NCI-H2081 (cell line): ENCODE measurements around the gene KCNQ1.

ENCODE experiments used
- DNase-seq, 2 experiments: peaks; one replicate each; lab custom pipeline; 2025; lab: John Stamatoyannopoulos, UW

Gene KCNQ1

DNA sequence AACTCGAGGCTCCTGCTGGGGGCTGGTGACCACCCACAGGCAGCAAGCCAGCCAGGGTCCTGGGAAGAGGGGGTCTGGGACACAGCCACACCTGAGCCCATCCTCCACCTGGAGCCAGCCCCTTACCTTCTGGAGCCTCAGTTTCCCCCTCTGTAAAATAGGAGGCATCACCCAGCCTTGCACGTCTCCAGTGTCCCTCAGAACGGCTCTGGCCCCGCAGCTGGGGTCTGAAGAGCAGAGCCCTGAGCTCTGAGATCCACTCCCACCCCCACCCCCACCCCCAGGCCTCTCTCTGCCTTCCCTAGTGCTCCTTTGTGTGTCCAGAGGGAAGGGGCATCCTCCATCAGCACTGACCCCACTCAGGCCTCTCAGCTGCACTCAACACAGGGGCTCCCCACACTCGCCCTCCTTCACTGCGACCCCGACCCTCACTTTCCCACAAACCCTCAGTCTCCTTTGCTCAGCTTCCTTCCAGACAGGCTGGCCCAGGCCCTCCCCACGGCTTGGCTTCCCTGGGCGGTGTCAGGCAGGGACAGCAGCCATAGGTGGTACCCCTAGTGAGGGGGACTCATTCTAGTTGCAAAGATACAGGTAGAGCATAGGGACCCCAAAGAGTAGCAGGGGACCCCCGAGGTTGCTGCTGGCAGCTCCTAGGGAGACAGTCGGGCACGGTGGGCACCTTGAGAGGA lies 288.3 kb downstream of the KCNQ1 start:
- no peak for DNase-seq

DNA sequence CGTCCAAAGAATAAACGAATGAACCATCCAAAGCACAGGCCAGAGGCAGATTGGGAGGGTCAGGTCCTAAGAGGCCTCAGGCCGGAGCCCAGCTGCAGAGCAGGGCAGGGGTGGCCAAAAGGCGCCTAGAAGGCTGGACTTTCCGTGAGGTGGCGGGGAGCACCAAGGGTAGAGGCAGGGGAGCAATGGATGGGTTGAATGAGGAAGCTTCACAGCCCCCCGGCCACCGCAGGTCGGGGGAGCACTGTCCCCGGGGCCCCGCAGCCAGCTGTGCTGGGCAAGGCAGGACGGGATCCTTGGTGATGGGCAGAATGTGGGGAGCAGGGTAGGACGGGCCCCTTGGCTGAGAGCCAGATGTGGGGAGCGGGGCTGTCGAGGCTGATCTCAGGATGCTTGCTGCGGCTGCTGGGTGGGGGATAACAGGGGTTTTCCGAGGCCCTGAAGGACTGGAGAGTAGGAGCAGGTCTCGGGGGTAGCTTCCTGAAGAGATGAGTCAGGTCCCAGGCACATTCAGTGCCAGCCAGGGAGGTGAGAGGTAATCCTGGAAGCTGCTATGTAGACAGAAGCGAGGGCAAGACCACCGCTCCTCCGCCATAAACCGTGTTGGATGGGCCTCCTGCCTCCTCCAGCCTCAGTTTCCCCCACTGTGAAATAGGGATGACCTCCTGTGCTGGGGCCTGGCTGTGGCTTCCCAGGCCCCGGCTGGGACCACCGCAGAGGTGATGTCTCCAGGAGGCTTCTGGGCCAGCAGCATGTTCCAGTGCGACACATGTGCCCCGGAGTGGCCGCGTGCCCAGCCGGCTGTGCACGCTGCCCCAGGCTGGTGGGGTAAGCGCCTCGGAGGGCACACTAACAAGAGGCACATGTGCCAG lies 289.6 kb downstream of the KCNQ1 start:
- no peak for DNase-seq

DNA sequence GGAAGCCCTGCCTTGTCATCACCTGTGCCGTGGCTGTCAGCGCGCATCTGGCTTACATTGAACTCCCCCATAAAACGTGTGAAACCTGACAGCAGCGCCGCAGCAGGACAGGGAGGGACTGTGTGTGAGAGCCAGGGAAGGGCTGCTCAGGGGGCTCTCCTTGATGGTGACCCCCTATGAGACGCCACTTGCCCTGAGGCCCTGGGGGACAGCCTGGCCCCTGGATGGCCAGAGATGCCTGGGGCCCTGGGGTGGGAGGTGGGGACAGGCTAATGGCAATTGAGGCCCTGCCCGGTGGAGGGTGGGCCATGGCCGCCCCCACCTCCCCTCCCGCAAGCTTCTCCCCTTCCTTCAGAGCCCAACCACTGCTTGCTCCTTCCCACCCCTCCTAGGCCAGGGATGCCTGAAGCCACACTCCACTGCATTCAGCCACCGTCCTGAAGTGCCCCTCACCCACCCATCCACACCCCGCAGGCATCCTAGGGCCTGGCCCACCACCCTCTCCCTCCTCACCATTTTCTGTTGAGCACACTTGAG lies 290.3 kb downstream of the KCNQ1 start:
- no peak for DNase-seq

DNA sequence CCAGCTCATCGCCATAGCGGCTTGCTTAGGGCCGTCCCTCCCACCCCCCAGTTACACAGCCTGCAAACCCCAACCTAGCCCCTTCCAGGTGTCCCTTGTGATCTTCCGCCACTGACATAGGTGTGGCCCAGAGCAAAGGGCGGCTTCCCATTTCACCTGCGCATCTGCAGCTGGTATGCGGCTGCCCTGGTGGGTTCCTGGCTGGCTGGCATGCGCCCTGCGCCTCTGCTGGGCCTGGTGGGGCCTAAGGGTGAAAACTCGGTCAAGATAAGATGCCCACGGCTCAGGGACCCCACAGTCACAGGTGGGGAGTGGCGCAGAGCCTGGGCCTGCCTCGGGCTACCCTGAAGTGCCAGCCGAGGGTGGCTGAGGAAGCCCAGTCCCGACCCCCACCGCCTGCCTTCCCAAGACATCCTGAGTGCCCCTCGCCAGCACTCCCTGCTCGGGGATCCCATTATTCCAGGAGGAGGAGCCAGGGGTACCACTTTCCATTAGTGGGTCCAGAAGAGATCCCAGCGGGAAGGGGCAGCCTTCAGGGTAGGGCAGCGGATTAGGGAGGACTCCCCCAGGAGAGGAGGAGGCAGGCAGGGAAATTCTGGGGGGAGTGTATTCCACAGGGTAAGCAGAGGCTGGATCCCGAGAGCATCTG lies 291.9 kb downstream of the KCNQ1 start:
- no peak for DNase-seq

DNA sequence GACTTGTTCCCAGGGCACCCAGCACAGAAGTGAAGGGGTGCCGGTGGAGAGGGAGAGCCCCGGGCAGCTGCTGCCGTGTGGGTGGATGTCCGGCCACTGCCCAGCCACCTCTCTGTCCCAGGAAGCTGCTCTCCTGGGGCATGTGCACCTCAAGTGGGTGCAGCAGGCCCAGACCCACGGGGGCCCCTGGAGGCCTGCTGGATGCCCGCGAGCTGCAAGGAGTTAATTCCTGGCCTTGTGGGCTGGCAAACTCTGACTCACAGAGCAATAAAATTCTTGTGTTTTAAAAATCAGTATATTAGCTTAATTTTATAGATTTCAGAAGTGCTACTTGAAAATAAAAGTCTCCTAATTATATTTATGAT lies 292.4 kb downstream of the KCNQ1 start:
- DNase-seq, result no peak

DNA sequence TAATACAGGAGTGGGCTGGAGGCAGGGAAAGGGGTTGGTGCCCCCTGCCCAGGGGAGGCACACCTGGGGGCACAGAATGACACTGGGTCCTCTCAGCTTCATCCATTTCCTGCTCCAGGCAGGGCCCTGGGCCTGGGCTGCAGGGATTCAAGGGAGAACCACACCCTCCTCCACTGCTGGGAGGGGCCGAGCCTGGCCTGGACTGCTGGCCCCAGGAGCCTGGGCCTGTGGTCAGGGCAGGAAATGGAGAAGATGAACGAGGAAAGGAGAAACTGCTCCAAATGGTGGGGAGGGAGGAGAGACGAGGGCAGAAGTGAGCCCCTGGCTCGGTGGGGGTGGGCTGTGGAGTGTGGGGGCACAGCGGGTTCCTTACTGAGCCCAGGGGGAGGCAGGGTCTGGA lies 293.1 kb downstream of the KCNQ1 start:
- no peak for DNase-seq

DNA sequence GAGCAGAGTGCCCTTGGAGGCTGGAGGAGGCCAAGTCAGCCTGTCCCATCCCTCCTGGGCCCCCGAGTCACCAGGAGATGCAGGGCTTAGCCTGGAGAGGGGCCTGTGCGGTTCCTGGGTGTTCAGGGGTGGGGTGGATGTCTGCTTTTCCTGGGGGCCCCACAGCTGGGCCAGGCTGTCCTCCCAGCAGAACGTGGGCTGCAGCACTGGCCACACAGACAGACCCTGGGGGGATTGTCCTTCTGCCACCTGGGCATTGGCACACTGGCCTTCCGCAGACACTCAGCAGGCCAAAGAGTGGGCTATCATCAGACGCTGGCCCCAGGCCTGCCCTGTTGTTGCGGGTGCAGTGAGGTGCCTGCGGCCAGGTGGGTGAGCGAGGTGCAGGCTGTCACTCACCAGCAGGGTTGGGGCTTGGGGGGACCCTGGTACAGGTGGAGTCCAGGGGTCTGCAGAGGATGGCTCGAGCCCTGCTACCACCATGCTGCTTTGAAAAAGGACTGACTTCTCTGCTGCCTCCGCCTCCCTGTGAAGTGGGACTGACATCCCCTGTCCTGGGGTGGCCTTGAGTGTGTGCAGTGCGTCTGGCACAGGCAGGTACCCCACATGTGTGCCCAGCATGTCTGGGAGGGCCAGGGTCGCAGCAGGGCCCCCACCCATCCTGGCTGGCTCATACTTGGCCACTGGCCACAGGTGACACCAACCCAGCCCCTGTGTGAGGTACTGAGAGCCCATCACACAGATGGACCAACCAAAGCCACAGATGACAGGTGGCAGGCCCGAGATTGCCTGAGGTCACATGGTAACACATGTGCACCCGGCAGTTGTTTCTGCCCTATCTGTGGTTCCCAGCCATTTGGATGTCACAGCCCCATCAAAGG lies 294.0 kb downstream of the KCNQ1 start:
- no peak for DNase-seq

DNA sequence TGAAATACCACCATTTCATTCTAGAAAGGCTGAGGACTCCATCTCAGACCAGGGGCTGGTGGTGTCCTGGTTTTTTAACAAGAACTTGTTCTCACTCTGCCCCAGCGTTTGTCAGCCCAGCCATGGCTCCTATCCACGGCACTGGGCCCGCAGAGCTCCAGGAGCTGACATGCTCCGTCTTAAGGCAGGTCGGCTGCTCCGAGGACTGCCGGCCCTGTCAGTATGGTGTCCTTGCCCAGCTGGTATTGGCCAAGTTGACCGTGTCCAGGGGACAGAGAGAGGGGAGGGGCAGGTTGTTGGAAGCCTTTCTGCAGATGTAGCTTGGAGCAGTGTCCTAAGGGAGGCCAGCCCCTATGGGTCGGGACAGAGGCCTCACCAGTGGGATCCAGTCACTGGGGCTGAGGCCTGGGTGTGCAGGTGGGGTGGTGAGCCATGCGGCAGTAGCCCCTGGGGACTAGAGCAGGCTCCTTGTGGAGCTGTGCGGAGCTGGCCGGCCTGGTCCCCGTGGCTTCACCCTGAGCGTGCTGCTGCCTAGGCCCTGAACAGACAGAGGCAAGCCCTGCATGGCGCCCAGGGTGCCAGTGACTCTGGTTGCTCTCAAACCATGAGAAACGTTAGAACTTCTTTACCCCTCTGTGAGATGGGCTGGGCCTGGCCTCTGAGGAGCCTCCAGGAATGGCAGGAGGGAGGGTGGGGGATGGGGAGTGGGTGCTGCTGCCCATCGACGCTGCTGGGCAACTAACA lies 294.9 kb downstream of the KCNQ1 start:
- DNase-seq, result no peak

DNA sequence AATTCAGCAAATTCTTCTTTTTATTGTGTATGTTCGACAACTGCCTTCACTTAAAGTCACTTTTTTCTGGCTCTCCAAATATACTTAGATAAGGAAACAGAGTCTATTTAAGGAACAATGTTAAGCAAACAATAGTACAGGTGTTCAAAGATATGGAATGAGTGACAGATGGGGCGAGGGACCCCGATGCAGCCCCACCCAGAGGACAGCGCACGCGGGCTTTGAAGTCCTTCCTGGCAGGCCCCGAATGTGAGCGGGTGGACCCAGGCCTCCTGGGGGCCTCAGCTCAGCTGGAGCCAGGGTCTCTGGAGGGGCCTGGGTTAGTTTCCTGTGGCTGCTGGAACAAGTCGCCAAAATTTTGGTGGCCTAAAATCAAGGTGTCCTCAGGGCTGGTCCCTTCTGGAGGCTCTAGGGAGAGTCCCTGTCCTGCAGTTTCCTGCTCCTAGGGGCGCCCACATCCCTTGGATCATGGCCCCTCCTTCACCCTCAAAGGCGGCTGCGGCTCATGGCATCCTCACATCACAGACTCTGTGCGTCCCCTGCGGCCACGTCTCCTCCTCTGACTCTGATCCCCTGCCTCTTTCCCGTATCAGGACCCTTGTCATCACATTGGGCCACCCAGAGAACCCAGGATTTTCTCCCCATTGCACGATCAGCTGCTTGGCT lies 295.6 kb downstream of the KCNQ1 start:
- DNase-seq, result no peak

DNA sequence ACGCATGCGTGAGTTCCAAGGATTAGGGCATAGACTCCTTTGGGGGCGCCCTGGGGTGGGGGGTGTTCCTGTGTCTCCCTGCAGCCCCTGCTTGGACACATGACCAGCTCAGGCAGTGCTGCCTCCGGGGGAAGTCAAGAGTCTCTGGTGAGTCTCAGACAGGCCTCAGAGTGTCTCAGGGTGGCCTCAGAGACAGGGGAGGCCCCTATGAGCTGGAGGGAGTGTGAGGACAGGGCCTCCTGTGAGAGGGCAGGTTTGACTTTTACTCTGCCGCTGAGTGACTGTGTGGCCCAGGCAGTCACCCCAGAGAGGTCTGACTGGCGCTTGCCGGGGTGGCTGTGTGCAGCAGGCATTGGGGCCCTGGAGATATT lies 296.2 kb downstream of the KCNQ1 start:
- no peak for DNase-seq

DNA sequence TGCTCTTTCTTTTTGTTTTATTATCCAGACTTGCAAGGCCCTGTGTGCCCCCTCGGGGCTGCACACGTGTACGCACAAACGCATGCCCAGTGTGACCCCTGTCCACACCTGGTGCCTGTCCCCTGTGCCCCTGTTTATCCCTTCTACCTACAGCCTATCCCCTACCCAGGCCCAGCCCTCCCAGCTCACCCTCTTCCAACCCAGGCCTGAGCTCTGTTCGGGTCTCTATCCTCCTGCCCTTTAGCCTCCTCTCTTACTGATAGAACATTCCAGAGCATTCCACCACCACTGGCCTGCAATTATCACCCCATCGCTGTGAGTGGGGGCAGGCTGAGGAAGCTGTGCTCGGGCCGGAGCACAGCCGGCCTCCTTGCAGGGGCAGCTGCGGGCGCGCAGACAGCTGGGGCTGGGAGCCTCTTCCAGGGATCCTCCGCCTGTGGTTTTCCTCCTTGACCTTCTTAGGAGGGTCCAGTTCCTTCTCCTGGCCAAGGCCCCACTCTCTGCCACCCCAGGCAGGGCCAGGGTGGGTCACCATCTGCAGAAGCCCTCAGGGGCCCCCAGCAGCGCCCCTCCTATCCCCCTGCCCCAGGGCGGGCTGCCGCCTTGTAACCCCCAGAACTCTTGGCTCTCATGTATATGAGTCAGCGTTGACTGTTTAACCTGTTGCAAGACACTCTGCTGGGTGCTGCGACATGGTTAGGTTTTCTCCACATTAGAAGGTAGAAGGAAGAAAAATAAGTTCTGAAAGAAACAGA lies 296.7 kb downstream of the KCNQ1 start:
- DNase-seq, result no peak

DNA sequence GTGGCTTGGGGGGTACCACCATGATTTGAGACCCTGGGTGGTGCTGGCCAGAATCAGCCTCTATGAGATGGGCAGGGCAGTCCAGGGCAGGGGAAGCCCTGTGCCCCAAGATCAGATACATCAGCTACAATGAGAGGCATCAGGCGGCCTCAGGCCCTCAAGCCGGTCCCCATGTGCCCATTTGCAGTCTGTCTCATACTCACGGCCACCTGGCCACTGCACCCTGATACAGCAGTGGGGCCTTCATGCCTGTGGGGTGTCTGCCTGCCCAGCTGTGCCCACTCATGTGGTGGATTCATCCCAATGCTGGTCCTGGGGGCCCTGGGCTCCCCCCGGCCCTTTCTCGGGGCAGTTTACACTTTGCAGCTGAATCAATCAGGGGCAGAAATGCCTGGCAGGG lies 297.4 kb downstream of the KCNQ1 start:
- no peak for DNase-seq

DNA sequence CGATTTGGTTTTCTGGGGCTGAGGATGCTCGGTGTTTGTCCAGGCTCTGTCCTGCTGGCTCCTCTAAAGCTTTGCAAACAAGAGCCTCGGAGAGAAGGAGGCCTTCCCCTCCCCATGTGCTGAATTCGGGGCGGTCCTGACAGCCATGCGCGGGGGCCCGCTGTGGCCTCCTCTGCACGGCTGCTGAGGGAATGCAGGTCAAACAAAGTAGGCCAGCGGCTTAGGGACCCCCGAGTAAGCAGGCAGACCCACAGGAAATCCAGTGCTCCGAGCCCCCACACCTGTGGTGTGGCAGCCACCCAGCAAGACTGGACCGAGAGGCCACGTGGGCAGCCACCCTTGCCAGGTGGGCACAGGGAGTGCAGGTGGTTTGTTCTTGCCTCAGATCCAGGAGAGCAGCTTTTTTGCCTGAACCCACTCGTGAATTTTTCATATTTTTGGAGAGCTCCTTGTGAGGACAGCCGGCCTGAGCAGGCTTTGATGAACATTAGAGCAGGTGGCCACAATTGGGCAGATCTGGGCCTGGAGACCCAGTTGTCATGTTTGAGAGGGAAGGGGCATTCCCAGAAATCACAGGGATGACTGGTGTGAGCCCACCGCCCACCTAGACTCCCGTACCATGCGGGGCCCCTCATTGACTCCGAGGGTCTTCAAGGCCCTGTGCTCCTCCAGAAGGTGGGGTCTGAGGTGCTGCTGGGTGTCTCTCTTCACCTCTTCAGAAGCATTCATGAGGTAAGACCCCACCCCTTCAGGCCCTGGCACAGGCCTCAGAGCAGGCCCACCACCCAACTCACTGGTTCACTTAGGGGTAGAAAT lies 298.0 kb downstream of the KCNQ1 start:
- no peak for DNase-seq

DNA sequence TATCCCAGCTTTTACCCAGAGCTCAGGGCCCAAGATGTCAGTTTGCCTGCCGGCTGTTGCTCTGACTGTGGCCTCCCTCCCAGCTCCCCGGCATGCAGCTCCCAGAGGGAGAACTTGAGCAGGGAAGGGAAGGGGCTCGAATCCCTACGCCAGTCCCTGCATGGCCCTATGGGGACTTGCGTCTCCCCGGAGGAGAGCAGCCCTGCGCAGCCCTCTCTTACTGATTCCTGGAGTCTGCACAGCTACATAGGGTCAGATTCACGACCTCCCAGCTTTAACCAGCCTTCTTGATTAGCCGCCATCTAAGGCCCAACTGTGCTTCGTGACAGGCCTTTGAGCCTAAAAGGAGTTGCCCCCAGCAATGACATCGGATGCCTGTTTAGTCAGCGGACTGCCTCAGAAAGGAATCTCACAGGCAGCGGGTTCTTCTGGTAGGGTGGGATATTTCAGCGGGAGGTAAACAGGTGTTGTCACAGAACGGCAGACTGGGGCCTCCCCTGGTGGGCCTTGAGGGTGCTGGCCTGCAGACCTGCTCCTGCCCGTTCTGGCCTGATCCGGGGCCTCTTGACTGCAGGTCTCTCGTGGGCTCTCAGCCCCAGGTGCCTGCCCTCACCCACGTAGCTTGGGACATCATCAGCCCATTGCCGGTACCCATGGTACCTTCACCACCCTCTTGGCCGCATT lies 298.8 kb downstream of the KCNQ1 start:
- no peak for DNase-seq

DNA sequence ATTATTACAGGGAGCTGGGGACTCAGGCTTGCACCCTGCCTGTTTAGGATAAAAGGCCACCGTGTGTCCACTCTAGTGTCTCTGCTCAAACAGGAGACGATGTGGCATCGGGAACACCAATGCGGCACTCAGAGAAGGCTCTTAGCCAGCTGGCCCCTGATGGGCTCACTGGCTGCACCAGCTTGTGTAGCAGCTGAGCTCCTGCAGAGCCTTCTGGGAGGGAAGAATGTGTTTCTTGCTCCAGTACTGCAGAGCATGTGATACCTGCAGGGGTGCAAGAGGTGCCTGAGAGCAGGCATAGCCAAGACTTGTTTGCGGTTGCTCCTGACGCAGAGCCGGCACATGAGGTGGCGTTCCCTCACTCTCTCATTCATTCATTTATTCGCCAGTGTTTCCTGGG lies 299.4 kb downstream of the KCNQ1 start:
- DNase-seq, result no peak

DNA sequence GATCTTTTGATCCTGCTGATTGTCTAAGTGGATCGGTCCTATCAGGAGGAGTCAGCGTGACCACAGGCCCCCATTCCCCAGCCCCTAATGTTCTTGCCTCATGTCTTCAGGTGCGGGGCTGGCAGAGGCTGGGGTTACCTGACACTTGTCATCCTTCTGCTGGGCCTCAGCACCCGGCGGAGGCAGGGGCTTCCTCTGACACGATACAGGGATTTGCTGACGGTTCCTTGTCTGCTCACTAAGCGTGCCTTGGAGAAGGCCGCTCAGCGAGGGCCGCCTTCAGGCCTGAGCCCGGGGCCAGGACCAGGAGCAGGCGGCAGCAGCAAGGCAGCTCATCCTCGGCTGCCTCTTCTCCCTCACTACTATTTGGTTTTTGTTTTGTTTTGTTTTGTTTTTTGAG lies 300.7 kb downstream of the KCNQ1 start:
- DNase-seq, result no peak

DNA sequence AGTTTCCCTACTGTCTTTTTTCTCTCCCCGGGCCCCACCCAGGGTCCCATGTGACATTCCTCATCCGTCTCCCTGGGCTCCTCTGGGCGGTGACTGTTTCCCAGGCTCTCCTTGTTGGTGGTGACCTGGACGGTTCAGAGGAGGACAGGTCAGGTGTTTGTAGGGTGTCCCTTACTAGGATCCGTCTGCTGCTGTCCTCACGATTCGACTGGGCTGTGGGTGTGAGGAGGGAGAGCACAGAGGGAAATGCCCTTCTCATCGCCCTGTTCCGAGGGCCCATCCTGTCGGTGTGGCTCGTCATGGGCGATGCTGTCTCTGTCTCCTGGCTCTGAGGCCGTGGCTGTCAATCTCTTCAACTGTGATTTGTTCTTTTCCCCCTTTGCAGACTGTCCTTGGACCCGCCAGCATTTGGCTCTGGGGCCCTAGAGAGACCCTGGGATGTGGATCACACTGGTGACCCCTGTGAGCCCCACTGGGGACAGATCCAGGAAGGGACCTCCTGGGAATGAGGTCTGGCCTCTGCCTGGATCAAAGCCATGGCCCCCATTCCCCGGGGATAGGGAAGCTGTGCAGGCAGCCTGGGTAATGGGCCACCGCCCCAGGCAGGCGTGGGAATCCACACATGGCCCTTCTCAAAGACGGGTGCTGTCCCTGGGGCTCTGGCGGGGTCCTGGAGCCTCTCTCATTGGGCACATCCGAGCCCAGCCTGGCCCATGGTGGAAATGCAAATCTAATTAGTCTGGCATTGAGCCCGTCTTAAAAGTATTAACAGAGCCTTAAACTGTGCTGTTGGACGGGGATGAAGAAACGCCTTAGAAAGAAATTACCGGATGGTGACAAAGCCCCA lies 301.8 kb downstream of the KCNQ1 start:
- DNase-seq, result no peak
